ENCODE data around the gene FGGY.
"Not testable (repeated sequence)": the region's sequence is repeated elsewhere in the genome, so short reads cannot be mapped to it uniquely, and the experiment has no call there.

Gene FGGY, protein sequence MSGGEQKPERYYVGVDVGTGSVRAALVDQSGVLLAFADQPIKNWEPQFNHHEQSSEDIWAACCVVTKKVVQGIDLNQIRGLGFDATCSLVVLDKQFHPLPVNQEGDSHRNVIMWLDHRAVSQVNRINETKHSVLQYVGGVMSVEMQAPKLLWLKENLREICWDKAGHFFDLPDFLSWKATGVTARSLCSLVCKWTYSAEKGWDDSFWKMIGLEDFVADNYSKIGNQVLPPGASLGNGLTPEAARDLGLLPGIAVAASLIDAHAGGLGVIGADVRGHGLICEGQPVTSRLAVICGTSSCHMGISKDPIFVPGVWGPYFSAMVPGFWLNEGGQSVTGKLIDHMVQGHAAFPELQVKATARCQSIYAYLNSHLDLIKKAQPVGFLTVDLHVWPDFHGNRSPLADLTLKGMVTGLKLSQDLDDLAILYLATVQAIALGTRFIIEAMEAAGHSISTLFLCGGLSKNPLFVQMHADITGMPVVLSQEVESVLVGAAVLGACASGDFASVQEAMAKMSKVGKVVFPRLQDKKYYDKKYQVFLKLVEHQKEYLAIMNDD

GRCh38 chr1:59296358-59297256 is at the start of gene FGGY:
Gene FGGY (plus strand): TSS chr1:59297094. CDS start chr1:59321550, 24,456 bp downstream.
- peak; percentile 80 for DNase-seq

DNA sequence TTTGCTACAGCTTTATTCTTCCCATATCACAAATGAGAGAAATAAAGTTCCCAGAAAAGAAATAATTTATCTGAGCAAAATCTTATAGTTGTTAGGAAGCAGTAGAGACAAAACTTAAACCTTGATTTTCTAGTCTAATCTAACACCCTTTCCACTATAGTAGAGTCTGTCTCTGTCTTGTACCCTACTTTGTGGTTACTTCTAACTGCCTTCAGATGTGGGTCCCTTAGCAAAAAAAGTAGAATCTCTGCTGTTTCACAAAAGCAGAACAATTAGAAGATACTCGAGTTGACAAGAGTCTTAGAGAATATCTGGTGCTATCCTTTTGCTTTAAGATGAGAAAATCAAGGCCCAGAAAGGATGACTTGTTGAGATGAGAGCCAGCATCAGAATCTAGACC is 48.1 kb upstream of the FGGY start:
- DNase-seq, result no peak

GRCh38 chr1:59249396-59250137 is 47.3 kb upstream of the FGGY start:
- DNase-seq, result no peak

- DNase-seq, result not testable (repeated sequence)
Observed at GRCh38 chr1:59251061-59251460, 45.8 kb upstream of the FGGY start.

DNA sequence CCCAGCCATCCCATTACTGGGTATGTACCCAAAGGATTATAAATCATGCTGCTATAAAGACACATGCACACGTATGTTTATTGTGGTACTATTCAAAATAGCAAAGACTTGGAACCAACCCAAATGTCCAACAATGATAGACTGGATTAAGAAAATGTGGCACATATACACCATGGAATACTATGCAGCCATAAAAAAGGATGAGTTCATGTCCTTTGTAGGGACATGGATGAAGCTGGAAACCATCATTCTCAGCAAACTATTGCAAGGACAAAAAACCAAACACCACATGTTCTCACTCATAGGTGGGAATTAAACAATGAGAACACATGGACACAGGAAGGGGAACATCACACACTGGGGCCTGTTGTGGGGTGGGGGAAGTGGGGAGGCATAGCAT is 40.5 kb upstream of the FGGY start:
- not testable (repeated sequence) for DNase-seq

DNA sequence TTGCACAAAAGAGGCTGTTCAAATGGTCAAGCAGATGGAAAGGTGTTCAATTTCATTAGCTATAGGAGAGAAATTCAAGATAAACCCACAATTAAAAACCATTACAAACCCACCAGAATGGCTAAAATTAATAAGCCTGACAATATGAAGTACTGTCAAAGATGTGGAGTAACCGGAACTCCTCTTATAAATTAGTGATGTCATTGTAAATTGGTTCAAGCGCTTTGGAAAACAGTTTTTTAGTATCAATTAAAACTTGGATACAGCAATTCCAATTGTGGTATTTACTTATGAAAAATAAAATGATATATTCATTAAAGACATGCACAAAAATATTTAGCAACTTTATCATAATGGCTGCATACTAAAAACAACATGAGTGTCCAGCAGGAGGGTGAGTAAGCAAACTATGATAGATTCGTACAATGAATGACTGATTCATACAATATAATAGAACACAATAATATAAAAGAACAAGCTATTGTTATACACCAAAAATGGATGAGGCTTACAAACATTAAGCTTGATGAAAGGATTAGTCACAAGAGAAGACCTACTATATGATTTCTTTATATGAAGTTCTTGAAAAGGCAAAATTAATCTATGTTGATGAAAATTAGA is 38.4 kb upstream of the FGGY start:
- DNase-seq, result no peak

DNA sequence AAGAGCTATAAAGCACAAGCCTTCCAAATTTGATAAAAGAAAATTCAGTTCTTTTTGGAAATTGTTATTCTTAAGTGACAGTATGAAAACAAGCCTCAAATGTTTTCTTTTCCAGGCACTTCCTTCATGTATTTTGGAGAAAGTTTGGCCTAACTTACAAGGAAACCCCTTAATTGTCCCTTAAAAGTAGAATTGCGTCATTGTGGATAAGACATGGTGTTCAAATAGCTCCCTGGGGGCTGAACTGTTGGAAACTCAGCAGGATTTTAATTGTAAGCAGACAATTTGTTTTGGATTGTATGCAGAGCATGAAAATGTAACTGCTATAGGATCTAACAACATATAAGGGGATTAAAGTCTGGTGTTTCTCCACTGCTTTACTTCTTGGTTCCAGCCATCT is 35.4 kb upstream of the FGGY start:
- no peak for DNase-seq

DNA sequence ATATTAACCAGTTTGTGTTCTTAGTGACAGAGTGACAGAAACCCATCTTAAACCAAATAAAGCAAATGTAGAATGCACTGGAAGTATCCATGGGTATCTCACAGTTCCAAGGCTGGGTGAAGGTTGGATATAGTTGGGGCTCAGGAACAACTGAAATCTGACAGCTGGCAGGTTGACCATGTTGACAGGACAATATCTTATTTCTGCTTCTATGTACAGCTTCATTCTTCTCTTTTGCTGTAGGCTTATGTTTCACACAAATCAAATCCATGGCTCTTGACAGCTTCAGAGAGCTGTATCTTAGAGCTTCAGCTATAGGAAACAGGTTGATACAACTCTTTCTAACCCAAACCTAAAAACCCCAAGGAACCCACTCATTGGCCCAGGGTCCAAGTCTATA is 34.3 kb upstream of the FGGY start:
- DNase-seq, result no peak

DNA sequence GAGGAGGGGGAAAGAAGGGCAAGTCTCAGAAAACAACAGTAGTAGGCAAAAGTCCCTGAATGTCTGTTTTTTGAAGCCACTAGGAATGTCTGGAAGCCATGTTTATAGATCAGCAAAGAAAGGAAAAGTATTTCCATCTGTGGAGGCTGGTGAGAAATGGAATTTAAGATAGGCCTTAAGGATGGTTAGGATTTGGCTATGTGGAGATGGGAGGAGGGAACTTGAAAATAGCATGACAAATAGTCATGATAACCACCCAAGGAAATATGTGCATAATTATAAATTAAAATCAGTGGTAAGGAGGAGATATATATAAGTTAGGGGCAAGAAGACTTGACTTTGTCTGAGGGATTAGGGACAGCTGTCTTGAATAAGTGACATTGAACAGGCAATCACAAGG is 33.8 kb upstream of the FGGY start:
- no peak for DNase-seq

- no peak for DNase-seq
Observed at GRCh38 chr1:59265622-59266021, 31.3 kb upstream of the FGGY start.

DNA sequence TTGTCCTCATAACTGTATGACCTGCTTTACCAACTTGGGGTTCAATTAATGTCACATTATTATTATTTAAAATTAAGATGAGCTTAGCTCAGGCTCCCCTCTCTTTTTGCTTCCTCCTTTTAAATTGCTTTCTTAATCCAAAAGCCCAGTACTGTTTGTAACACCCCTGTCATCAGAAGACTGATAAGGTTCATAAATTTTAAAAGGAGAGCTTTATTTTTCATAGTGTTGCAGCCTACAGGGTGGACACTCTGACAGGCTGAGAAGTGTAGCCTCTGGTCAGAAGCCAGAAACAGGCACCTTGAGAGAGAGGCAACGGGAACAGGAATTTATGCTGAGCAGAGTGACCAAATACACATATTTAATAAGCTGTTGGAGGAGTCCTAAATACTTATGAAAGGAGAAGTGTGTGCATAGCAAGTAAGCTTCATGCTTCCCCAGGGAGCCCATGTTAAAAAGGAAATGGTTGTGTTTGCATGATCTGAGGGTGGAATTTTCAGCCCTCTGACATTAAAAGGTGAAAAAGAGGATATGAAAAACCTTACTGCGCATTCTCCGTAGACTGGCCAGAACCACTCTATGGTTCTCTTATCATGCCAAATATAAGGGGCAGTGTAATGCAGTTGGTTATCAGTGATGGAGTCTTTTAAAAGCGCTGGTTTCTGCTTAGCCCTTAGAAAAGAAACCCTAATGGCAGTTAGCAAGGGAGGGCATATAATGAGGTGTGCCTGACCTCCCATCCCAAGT is 30.5 kb upstream of the FGGY start:
- no peak for DNase-seq

DNA sequence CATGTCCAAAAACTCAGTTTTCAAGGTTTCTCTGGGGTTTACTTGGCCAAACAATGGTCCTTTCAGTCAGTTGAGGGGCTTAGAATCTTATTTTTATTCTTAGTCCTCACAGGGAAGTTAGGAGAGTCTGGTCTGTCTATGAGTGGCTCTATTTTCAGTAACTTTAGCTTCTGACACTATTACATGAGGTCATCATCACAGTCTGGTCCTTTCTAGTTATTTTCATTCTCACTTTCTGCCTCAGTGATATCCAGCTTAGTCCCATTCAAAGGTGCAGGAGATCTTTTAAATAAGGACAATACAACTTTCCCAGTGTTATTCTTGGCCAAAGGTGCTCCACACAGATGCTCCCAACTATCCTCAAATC is 30.0 kb upstream of the FGGY start:
- DNase-seq, result no peak

DNA sequence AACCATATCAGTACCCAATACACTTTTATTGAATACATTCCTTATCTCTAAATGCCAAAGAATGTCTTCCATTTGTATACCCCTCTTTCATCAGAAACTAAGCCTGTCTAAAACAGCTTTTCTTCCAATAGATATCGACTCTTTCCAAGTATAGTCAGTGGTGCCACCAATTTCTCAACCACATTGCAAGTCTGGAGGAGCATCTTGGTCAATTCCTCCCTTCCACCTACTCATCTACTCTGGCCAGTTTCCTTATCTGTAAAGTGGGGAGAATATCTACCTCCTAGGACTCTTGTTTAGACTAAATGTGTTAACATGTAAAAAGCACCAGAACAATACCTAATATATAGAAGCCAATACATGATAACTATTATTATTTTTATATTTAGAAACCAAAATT is 28.5 kb upstream of the FGGY start:
- DNase-seq, result no peak

DNA sequence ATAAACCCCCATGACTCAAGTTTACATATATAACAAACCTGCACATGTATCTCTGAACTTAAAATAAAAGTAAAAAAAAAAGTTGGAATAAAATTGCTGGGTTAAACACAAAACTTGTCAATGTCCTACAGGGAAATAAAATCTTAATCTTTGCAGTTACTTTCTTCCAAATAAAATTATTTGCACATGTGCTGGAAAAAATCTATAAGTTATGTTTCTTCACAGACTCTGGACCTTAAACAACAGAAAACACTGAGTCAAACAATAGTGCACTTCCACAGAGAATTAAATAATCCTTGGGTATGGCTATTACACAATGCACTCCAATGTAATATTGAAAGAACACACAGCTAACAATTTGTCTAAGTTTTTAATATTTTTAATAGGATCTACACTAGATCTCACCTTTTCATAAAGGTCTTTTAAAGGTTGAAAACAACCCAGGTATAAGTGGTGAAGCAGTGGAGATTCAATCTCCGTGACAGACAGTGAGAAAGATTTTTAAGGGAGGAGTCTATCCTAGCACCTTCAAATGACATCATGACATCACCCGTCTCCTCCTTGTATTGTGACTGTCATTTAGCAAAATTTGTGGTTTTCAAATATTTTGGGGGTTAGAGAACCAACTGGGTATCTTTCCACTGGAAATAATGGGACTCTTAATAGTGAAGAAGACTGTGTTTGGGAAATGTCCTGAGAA is 25.2 kb upstream of the FGGY start:
- no peak for DNase-seq

DNA sequence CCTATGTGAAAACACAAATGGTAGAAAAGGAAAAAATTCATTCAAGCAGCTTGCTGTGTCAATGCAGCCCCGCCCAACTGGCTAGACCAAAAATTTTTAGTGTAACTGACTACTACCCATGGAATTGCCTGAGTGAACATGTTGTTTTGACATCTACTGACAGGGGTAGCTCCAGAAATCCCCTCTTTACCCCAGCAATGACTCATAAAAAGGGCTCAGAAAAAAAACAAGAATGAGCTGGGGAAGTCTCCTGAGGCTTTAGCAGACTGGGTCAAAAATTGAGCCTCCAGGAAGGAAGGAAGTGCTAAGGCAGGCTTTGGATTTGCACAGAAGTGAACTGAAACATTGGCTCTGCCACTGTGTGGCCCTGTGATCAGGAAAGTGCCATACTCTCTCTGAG is 24.4 kb upstream of the FGGY start:
- DNase-seq, result no peak

- no peak for DNase-seq
Observed at GRCh38 chr1:59276439-59276851, 20.4 kb upstream of the FGGY start.

- no peak for DNase-seq
Observed at GRCh38 chr1:59278780-59279354, 18.0 kb upstream of the FGGY start.

DNA sequence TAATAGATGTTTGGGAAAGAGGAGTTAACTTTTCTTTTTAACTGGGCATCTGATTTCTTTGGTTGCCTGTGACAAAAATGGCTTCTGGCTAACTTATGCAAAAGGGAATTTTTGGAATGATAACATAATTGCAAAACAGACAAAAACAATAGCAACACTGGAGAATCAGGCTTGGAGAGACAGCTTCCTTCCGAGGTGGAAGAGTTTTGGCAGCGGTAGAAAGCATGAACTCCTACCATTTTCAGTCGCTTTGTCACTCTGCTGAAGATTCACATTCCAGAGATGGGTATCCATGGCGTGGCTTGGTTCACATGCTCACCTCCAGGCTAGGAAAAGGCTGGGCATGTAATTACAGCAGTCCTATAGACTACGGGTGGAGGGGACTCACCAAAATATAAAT is 17.2 kb upstream of the FGGY start:
- no peak for DNase-seq

GRCh38 chr1:59282951-59283350 is 13.9 kb upstream of the FGGY start:
- no peak for DNase-seq

- DNase-seq, result no peak
Observed at GRCh38 chr1:59285691-59286090, 11.2 kb upstream of the FGGY start.

GRCh38 chr1:59288046-59288445 is 8.8 kb upstream of the FGGY start:
- no peak for DNase-seq
